Right renal cortex interstitium (tissue), 3 donors: ENCODE measurements around the gene ALDOC. TPM values are rescaled to one million over a fixed set of nuclear protein-coding genes. Genes with fewer than 3 reads are reported as not detected.
A peak's percentile ranks its signal among the peaks of the same experiment; 100 is the strongest.
"Not testable (repeated sequence)": the region's sequence is repeated elsewhere in the genome, so short reads cannot be mapped to it uniquely, and the experiment has no call there.

ENCODE experiments used
- DNase-seq, 3 donors: peaks; one replicate each; pipeline ENCODE4 v3.0.0-alpha.2; 2013; ENCODE audit warnings: low read depth in 3 of 3, low spot score in 2 of 3
- polyA plus RNA-seq, 3 donors: library from polyadenylated mRNA; unstranded; fragments of 120-200 nt; gene quantifications; one replicate each; pipeline ENCODE4 v1.2.1, GENCODE V29; 2013; ENCODE audit not compliant: insufficient read length in 3 of 3

The ALDOC gene
- polyA plus RNA-seq = 10 to 100 TPM; 23.4 to 26.9 (median 25.3) TPM

DNA sequence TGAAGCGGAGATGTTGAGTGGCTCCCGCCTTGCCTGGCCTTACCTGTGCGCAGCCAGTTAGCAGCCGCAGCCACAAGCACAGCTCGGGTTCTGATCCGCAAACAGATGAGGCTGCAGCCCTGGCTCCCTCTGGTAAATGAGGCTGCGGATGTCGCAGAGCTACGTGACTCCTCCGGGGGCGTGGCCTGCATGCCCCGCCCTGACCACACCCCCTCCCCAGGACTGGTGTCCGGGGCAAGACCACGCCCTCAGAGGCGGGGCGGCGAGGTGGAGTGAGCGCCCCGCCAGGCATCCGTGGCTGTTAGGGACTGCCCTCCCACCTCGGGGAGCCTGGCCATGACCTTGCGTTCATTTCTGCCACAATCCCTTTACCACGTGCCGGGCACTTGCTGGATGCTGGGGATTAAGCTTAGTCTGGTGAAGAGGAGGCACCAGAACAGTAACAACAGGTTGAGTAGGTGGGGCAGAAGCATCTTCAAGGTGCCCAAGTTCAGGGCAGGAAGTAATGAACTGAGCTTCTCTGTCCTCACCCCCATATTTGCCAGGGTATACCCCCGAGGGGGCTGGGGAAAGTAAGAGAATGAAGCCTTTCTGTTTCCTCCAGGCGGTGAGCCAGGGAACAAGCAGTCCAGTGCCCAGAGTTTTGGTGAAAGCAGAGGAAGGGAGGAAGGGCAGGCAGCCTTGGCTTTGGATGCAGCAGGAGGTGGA lies at the start of gene ALDOC:
ALDOC (minus strand) TSS at position 138 of the 708 bp plus-strand sequence. CDS start 1,363 bp downstream, outside the sequence.
- DNase-seq = peak; percentile 64 to 77 (median 73)

DNA sequence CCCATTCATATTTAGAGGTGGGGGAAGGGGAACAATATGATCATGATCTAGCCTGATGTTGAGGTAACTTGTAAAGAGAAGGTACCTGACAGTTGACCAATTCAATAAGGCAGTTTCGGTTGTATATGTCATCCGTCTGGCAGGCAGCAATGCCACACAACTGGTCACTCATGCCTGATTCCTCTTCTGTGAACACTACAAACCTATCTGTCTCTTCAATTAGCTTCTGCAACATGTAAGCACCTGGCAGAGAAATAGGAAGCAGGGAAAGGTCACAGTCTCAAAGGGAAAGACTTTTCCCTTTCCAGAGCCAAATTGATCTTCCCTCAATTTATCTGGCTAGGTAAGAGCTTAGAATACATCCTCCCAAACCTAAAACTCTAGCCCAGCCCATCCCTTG lies 47.5 kb upstream of the ALDOC start:
- DNase-seq = no peak

DNA sequence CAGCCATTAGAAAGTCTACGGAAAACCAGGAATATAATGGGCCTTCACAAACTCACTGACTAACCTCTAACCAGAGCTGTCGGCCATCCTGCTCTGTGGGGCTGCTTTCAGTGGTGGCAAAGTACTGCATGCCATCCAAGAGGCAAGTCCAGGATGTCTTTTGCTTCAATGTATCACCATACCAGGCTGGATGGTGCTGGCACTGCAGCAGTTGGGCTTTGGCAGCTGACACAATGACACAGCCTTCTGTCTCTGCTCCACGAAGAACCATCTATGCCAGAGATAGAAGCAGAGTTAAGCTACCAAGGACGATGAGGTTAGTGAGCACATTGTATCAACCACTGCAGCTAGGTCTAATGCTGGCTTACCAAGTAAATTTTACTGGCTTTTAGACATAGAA lies 47.0 kb upstream of the ALDOC start:
- no peak for DNase-seq

DNA sequence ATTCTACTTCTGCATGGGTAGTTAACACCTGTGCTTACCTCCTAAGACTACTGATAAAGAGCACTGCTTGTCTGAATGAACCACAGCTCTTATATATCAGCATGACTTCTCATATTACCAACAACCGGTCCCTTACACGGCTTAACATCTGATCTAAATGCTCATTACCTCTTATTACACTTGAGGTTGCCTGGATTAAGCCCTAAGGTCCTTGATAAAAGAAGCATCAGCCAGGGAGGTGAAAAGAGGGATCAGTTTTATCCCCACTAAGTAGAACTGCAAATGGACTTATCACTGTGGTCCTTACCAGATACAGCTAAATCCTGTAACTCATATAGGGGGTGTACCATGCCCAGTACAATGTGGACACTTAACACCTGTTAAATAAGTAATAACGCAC lies 45.5 kb upstream of the ALDOC start:
- DNase-seq = no peak

DNA sequence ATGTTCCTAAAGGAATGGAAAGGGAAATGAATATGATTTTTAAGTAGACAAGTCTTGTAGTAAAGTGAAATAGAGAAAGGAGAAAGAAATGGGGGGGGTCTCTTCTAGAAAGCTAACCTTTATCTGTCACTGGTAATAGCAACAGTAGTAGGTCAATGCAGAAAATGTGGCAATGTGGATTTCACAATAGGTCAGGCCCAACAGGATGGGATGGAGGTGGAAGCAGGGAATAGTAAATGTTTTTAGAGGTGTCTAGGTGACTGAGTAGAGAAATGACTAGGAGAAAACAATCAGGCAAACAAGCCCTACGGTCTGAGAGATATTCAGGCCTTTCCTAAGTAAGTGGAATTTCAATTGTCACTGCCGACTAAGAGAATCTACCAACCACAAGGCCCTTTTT lies 43.3 kb upstream of the ALDOC start:
- no peak for DNase-seq

DNA sequence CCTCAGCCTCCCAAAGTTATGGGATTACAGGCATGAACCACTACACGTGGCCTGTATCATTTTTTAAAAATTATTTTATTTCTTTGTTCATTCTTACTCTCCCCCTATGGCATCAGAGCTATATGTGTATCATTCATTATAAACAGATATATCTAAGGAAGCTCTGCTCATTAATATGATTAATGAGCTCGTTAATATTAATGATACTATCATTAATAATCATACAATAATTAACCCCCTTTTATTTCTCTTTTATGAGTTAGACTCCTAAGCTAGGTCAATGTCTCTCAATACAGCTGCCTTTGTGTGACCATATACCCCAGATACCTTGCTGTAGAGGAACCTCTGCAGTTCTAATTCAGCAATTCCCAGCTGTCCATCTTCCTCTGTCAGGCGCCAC lies 41.8 kb upstream of the ALDOC start:
- no peak for DNase-seq

DNA sequence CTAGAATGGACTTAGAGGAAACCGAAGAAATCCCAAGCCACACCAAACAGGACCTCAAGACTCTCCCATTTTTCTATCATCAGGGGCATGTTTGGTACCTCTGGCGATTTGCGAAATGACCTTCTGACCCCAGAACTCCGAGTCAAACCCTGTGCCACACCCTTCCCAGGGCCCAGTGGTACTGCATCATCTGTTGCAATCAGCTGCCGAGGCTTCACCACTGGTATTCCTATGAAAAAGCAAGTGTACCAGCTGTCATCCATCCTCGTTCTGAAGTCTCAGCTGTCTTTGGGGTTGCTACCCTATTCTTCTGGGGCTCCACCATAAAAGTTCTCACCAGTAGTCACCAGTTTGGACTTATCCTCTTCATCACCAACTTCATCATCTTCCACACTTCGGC lies 39.6 kb upstream of the ALDOC start:
- DNase-seq = no peak

DNA sequence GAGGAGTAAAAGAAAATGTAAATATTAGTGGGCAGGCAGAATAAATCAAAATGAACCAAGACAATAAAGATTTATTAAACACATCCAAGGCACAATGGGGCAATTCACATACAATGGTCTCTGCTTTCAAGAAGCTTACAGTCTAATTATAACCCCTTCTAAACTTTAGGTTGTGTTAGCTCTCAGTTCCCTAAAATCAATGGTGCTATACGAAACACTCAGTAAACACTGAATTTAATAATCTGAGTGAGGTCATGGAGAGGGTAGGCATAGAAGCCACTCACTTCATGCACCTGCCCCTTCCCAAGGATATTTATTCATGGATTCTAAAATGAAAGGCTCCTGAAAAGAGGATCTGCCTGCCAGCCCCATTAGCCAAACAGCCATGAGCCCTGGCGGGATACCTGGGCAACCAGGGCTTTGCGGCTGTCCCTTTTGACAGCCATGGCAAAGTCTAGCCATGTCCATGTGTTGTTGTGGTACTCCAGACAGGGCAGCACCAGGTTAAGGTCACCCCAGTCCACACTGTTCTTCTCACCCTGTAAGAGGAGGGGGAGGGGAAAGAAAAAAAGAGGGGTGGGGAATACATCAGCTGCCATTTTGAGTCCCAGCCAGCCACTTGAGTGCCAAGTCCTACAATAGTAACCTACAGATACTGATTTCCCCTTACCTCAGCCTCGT lies 38.7 kb upstream of the ALDOC start:
- no peak for DNase-seq

DNA sequence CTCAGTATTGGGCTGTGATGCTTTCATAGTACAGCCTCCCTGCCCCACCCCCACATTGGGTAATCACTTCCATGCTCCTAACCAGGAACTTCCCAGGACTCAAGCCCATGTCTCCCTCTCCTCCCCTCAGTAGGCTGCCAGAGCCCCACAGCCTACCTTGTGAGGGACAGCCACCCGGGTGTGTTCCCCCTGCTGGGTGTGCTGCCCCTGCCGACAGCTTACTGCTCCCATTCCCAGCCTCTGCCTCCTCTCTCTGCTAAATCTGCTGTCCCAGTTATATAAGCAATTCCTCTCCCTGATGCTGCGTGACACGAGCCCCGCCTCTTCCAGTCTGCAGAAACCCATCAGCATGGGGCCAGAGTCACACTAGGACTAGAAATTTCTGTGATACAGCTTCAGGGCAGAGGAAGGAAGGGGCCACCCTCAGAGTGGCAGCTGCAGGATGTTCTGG lies 37.3 kb upstream of the ALDOC start, which contains the start of gene RSKR:
RSKR (minus strand) TSS at position 255 of the 451 bp plus-strand sequence; CDS start at position 231, 24 bp downstream.
- DNase-seq = no peak

DNA sequence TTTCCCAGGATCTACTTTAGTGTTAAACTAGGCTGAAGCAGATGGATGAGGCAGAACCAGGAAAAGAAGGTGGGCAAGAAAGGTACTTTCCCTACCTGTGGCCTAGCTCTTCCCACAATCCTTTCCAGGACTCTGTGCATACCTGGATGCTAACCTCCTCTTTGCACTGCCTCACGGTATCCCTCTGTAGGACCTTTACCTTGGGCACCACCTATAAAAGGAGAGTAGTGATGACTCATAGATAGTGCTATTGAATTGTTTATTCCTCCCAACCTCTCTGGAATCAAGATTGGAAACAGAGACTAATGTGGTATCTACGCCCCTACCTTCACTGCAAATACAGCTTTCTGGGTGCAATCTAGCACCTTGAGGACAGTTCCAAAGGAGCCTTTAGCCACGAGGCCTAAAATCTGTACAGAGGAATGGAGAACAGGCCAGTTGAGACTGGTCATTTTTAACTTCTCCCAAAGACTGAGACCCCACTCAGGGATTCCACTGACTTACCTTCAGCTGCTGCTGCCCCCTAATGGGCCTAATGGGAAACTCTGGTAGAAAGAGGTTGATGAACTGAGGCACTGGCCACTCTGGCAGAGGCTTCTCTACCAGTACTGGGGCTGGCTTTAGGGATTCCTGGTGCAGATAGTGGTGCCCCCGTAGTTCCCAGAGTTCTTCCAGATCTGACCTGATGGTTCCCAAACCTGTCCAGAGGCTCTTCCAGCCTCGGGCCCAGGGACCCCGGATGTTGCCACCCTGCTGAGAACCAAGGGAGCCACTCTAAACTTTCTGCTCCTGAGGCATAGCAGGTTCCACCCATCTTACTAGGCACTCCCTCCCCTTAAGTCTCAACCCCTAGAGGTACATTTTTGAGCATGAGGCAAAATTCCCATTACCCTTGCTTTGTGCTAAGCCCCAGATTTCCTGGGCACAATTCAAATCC lies 36.5 kb upstream of the ALDOC start:
- DNase-seq = no peak

DNA sequence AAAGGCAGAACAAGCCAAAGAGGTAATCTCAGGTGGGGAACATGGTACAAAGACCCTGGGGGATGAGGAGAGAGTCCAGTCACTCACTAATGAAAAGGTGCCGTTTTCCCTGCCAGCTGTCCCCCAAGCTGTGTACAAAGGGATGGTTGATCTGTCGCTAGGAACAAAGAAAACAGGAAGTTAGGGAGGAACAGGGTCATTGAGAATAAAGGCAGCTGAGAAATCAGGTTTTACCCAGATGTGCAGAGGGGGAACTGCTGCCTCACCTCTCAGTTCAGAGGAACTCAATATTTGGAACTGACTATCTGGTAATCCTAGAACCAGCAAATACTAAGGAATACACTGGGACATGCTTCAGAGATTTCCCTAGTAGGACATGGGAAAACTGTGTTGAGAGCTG lies 35.8 kb upstream of the ALDOC start:
- DNase-seq = no peak

DNA sequence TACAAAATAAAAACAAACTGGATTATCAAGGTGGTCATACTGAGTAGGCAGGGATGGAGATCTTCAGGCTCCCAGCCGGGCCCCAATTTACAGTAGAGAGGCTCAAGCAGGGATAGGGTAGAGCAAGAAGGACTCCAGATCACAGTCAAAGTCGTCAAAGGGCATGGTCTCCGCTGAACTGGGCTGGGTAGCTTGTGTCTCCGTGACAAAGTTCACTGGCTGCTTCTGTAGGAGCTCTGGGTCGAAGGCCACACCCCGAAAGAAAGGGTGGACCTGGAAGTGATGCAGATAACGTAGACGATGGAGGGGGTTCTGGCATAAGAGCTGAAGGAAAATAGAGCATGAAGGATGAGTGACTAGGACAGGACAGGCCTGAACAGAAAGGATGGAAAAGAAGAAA lies 33.7 kb upstream of the ALDOC start:
- no peak for DNase-seq

DNA sequence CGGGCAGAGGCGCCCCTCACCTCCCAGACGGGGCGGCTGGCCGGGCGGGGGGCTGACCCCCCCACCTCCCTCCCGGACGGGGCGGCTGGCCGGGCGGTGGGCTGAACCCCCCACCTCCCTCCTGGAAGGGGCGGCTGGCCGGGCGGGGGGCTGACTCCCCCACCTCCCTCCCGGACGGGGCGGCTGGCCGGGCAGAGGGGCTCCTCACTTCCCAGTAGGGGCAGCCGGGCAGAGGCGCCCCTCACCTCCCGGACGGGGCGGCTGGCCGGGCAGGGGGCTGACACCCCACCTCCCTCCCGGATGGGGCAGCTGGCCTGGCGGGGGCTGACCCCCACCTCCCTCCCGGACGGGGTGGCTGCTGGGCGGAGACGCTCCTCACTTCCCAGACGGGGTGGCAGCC lies 27.3 kb upstream of the ALDOC start:
- DNase-seq = not testable (repeated sequence)

DNA sequence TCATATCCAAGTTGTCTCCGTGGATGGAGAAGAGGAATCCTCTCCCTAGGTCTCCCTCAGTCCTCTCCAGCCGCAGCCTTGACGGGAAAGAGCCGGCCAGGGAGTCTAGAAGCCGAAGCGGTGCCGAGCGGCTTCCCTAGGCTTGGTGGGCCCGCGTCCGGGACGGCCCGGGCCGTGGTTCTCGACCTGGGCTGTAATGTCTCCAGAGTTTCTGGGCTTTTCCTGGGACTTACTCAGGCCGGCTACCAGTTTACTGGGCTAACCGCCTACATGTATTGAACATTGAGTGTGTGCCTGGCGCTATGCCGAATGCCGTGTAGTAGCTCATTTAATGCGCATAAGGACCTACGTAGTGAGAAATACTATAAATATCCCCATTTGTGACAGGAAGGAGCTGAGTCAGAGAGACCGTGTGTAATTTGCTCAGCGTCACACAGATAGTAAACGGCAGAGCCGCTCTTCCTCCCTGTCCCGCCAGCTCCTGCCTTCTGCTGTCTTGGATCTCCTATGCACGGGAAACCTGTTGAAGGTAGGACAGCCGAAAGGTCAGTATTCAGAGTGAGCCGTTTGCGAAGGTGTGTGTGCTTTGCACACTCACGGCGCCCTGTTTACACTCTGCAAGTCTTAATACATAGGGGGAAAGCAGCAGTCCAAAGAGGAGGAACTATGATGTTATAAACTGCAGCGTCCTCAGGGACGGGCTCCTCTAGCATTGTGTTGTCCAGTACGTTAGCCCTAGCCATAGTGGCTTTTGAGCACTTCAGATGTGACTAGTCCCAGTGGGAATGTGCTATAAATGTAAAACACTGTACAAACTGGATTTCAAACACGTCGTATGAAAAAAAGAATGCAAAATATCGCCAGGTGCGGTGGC lies 22.9 kb upstream of the ALDOC start:
- DNase-seq = peak in 1 of 3 donors; percentile 48

DNA sequence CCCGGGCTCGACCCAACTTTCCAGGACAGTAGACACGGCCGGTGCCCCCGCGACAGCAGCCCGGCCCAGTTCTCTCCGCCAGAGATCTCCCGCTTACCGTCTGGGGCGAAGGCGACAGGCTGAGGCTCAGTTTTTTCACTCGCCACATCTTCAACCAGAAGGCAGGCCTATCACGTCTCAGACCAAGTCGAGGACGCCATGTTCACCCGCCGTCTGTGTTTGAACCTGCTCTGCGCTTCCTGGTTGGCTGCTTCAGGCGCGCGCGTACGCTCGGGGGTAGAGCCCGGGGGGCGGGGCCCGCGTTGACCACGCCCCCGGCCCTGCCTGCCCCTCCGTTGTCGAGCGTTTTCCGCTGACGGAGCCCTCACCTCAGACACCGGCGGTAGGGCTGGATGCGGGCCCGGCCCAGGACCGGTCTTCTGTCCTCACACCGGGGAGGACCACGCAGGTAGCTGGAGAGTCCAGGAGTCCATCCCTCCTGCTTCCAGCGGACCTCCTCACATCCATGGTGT lies 22.2 kb upstream of the ALDOC start, which contains the start of gene SPAG5:
SPAG5 (minus strand) TSS at position 227 of the 512 bp plus-strand sequence; CDS start at position 148, 79 bp downstream.
- DNase-seq = peak; percentile 66 to 85 (median 80)

DNA sequence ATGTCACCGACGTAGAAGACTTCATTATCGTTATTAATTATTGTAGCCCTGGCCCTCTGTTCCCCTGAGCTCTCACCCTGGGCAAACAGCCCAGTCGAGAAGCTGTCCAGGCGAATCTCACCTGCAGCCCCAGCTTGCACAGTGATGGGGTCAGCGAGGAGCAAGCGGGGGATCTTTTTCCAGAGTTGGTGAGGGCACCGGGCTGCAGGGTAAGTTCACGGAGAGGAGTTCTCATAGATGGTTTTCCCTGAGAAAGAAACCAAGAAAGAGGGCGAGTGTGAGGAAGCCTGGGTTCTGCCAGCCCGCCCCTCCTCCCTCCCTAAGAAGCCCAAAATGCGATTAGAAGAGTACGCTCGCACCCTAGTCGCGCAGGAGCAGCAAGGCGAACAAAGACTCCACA lies 21.7 kb upstream of the ALDOC start:
- DNase-seq = no peak

DNA sequence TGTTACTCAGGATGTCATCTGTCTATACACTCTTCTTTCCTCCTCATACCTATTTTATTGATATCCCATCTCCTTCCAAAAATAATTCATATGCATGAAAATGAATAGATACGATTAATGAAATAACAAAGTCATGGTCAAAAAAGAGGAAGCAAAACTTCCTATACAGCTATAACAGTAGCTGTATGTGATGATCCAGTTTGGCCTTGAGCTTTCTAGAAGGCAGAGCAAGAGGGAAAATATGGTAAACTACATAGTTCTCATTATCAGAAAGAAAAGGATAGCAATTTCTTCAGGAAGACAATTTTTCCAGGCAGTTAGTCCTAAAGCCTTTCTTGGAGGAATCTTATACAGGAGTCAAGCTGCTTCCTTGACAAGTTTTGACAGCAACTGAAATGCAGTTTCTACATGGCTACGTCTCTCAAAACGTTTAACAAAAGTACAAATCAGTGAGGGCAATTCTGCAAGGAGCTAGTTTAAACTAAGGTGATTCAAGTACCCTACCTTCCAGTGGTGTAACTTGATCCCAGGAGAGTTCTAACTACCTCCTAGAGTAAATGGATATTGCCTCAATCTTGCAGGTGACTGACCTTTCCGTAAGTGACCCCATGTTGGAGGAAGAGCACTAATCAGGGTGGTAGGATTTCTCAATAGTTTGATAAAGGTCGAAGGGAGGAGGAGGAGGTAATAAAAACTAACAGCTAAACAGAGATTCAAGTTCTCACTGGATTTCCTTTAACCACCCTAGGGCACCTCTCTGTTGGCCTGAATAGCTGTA lies 21.1 kb upstream of the ALDOC start:
- DNase-seq = no peak

DNA sequence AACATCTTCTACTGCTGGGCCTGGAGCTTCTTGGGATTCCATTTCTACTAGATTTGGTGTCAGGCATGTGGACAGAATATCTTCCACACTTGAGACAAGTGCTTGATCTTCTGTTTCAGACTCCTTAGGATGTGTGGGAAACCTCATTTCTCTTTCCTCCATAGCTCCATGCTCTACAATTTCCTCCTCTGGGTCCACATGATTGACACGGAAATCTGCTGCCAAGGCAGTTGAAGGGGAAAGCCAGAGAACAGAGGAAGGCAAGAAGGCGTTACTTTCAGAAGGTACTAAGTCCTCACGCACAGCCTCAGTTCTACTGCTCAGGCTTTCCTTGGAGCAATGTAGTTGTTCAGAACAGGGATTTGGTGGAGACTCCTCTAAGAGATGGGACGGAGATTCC lies 15.6 kb upstream of the ALDOC start:
- no peak for DNase-seq

DNA sequence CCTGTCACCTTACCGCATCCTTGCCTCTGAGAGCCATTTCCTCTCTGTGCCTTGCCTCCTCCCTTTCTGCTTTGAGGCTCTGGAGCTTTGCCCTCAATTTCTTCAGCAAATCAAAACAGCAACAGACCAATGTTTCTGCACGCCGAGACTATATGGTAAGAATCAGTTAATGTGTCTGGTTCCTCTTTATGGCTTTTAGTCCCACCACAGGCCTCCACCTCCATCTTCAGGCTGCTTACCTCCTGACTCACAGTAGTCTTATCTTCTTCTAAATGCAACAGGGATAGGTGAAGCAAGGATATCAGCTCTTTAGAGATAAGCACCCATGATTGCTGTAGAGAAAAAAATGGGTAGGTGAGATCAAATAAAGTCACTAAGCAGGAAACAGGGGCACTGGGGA lies 9.2 kb upstream of the ALDOC start:
- DNase-seq = no peak
